Stimulated activated CD8-positive, alpha-beta memory T cell treated with anti-CD3 and anti-CD28 coated beads, Interleukin-4, amount 100 ng/mL, for 4 hours (primary cell): ENCODE results near the gene GPATCH2.
"Not testable (repeated sequence)": the region's sequence is repeated elsewhere in the genome, so short reads cannot be mapped to it uniquely, and the experiment has no call there.

Experiments
- DNase-seq, 2 donors: peaks; one replicate each; pipeline ENCODE4 v3.0.0-alpha.2; 2020; ENCODE audit warnings: low read depth in 2 of 2, low spot score in 1 of 2

Gene GPATCH2

GRCh38 chr1:217526636-217527035 is 104.3 kb downstream of the GPATCH2 start:
- no peak for DNase-seq

GRCh38 chr1:217525773-217526490 is 105.0 kb downstream of the GPATCH2 start:
- DNase-seq: no peak

GRCh38 chr1:217524787-217525520 is 105.9 kb downstream of the GPATCH2 start:
- DNase-seq: no peak

- not testable (repeated sequence) for DNase-seq
These were observed 107.0 kb downstream of the GPATCH2 start for GRCh38 chr1:217523921-217524320.

- DNase-seq: no peak
These were observed 108.6 kb downstream of the GPATCH2 start for GRCh38 chr1:217522277-217522676.

GRCh38 chr1:217521317-217521716 is 109.6 kb downstream of the GPATCH2 start:
- DNase-seq: no peak

- no peak for DNase-seq
These were observed 124.0 kb downstream of the GPATCH2 start for GRCh38 chr1:217506878-217507277.

- DNase-seq: no peak
These were observed 132.7 kb downstream of the GPATCH2 start for GRCh38 chr1:217498209-217498608.

- DNase-seq: no peak
These were observed 135.6 kb downstream of the GPATCH2 start for GRCh38 chr1:217495249-217495648.

- no peak for DNase-seq
These were observed 136.1 kb downstream of the GPATCH2 start for GRCh38 chr1:217494767-217495166.

GRCh38 chr1:217493290-217493689 is 137.6 kb downstream of the GPATCH2 start:
- DNase-seq: no peak

GRCh38 chr1:217484871-217485270 is 146.0 kb downstream of the GPATCH2 start:
- DNase-seq: no peak

- peak in 1 of 2 donors; percentile 0 for DNase-seq
These were observed 148.4 kb downstream of the GPATCH2 start for GRCh38 chr1:217482356-217483102.

GRCh38 chr1:217478450-217478849 is 152.4 kb downstream of the GPATCH2 start:
- DNase-seq: no peak

GRCh38 chr1:217472915-217473314 is 158.0 kb downstream of the GPATCH2 start:
- DNase-seq: no peak

- DNase-seq: no peak
These were observed 159.5 kb downstream of the GPATCH2 start for GRCh38 chr1:217471403-217471802.

- DNase-seq: no peak
These were observed 160.9 kb downstream of the GPATCH2 start for GRCh38 chr1:217469983-217470382.

GRCh38 chr1:217465102-217465501 is 165.8 kb downstream of the GPATCH2 start:
- DNase-seq: no peak

- DNase-seq: no peak
These were observed 168.2 kb downstream of the GPATCH2 start for GRCh38 chr1:217462666-217463065.

- no peak for DNase-seq
These were observed 168.7 kb downstream of the GPATCH2 start for GRCh38 chr1:217462159-217462558.

- no peak for DNase-seq
These were observed 173.9 kb downstream of the GPATCH2 start for GRCh38 chr1:217457016-217457415.

- DNase-seq: no peak
These were observed 174.6 kb downstream of the GPATCH2 start for GRCh38 chr1:217456261-217456660.
